Neural cell (in vitro differentiated cells): ENCODE data around the gene ABCA12.

Experiments
- EP300 ChIP-seq: fragments of 450-650 bp; conservative IDR thresholded peaks from 2 replicates; pipeline ENCODE4 v1.6.1; 2014; ENCODE audit warnings: antibody characterized with exemption, mild to moderate bottlenecking, moderate library complexity; ENCODE audit not compliant: poor library complexity, severe bottlenecking
- EZH2 ChIP-seq: fragments of 200-600, 300-800 bp; shearing (Covaris generic), sonication (generic); IDR thresholded peaks from 2 replicates; pipeline ENCODE4 v1.6.1; 2014; ENCODE audit warnings: antibody characterized with exemption, low read length, borderline replicate concordance, mild to moderate bottlenecking; ENCODE audit not compliant: insufficient read depth, poor library complexity, severe bottlenecking
- MXI1 ChIP-seq: fragments of 450-650 bp; conservative IDR thresholded peaks from 2 replicates; pipeline ENCODE4 v1.6.1; 2014; ENCODE audit warnings: antibody characterized with exemption, mild to moderate bottlenecking; ENCODE audit not compliant: poor library complexity, severe bottlenecking
- POLR2AphosphoS5 ChIP-seq: IDR thresholded peaks from 2 replicates; pipeline ENCODE4 v1.6.1; 2012
- RAD21 ChIP-seq: fragments of 450-650 bp; conservative IDR thresholded peaks from 2 replicates; pipeline ENCODE4 v1.6.1; 2014; ENCODE audit warnings: antibody characterized with exemption, mild to moderate bottlenecking, moderate library complexity
- TAF1 ChIP-seq: IDR thresholded peaks from 2 replicates; pipeline ENCODE4 v1.6.1; 2012; ENCODE audit warnings: low read depth
- TF ChIP-seq, protein P1 (sequence below): fragments of 450-650 bp; IDR thresholded peaks from 2 replicates; pipeline ENCODE4 v1.5.1; 2014; ENCODE audit warnings: antibody characterized with exemption, mild to moderate bottlenecking, moderate library complexity; ENCODE audit not compliant: poor library complexity, severe bottlenecking

GRCh38 chr2:214995926-214996670, 142.3 kb downstream of the ABCA12 start:
- TF ChIP-seq, protein P1, sequence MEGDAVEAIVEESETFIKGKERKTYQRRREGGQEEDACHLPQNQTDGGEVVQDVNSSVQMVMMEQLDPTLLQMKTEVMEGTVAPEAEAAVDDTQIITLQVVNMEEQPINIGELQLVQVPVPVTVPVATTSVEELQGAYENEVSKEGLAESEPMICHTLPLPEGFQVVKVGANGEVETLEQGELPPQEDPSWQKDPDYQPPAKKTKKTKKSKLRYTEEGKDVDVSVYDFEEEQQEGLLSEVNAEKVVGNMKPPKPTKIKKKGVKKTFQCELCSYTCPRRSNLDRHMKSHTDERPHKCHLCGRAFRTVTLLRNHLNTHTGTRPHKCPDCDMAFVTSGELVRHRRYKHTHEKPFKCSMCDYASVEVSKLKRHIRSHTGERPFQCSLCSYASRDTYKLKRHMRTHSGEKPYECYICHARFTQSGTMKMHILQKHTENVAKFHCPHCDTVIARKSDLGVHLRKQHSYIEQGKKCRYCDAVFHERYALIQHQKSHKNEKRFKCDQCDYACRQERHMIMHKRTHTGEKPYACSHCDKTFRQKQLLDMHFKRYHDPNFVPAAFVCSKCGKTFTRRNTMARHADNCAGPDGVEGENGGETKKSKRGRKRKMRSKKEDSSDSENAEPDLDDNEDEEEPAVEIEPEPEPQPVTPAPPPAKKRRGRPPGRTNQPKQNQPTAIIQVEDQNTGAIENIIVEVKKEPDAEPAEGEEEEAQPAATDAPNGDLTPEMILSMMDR, result no peak
- TF ChIP-seq EP300 (no peak), POLR2AphosphoS5 (no peak), TAF1 (no peak), MXI1 (no peak), EZH2 (no peak), RAD21 (no peak)
